ENCODE measurements around the gene ZNF746. TPM values are rescaled to one million over a fixed set of nuclear protein-coding genes. Genes with fewer than 3 reads are reported as not detected.

Gene ZNF746
- total and polyA plus RNA-seq, 9 of the 15 experiments (the other 6 are each of a cell fraction or from before 2014, with no cell fraction given), result 1.7 to 31.6 (median 13.3) TPM

- BruUV-seq (replicated peaks), result no TSS peak
- Histone ChIP-seq H3K9me1 (ENCODE audit: control insufficient read depth, insufficient read depth, low read length) (no peaks in the 10 kb centered on the region), H3K79me2 (ENCODE audit: control insufficient read depth, insufficient read depth, low read length) (peaks cover 28% of the 10 kb centered on the region), H3K9me3 (replicated peaks; ENCODE audit: control insufficient read depth, insufficient read depth, low read depth, low read length) (peaks cover 3% of the 10 kb centered on the region; the same call in 1 of the 2 replicates), H3K36me3 (ENCODE audit: control insufficient read depth, insufficient read depth, low read length) (peaks cover 8% of the 10 kb centered on the region; the same call in 2 of the 3 replicates), H3K4me1 (replicated peaks in 1 of 2; ENCODE audit: control insufficient read depth in 2 of 2, insufficient read depth in 2 of 2, low read length in 2 of 2) (peaks cover 17 to 20% of the 10 kb centered on the region in 2 experiments), H3K27me3 (ENCODE audit: control insufficient read depth in 2 of 2, insufficient read depth in 2 of 2, low read length in 2 of 2) (peaks cover 4 to 7% of the 10 kb centered on the region in 2 experiments; a peak in 3 of 5 replicates), H2AFZ (ENCODE audit: low read depth, low read length) (no peak overlapping the region), H3K9ac (ENCODE audit: insufficient read depth in 1 of 2, low read depth in 2 of 2, low read length in 2 of 2) (no peak overlapping the region), H4K20me1 (replicated peaks; ENCODE audit: control insufficient read depth, insufficient read depth, low read length) (no peaks in the 10 kb centered on the region), H3K27ac (ENCODE audit: extremely low read depth, low read depth, low read length) (no peak overlapping the region), H3K4me3 (no peak overlapping the region), H3K4me2 (ENCODE audit: insufficient read depth, low read length) (no peak overlapping the region)
- 41% methylated on average over 9 of the region's 9 CpGs for WGBS (ENCODE audit: insufficient coverage, low coverage, missing lambda C conversion rate)
- intact Hi-C loops (cut with micrococcal nuclease), result no loop called here
- POLR2A ChIA-PET, result interaction anchor here (0.6 kb wide), 2 partner anchors 11 to 13 kb away, joined by 3 read pairs; no protein-coding TSS in a partner anchor
- TF ChIP-seq ZKSCAN3 (CRISPR knock-in tag; IDR thresholded peaks at IDR 0.05) (no peak), ZNF146 (CRISPR knock-in tag; IDR thresholded peaks at IDR 0.05; ENCODE audit: unreplicated experiment) (peak; percentile 43)
- no peak for FAIRE-seq
- in situ Hi-C loops (cut with MboI), result no loop called here
- CTCF ChIA-PET (ENCODE audit: low intra/inter-chr PET ratio), result interaction anchor here (0.5 kb wide), 1 partner anchor 140 kb away, joined by 3 read pairs; no protein-coding TSS in a partner anchor
- ATAC-seq, result no peak
- peak in 1 of 4 experiments; percentile 23 for DNase-seq (ENCODE audit: extremely low read depth in 1 of 4, low spot score in 3 of 4)
Measured at GRCh38 chr7:149462101-149462520, 35.5 kb downstream of the ZNF746 start.

GRCh38 chr7:149460493-149461277 is 36.9 kb downstream of the ZNF746 start, which contains the start of gene ZNF777:
Gene ZNF777 (minus strand): TSS chr7:149461062. CDS start chr7:149456022, 5,040 bp downstream.
- Histone ChIP-seq H3K9ac (ENCODE audit: insufficient read depth in 1 of 2, low read depth in 2 of 2, low read length in 2 of 2) (peak within 1 kb of the TSS; percentile 81 to 95), H3K9me1 (ENCODE audit: control insufficient read depth, insufficient read depth, low read length) (no peaks in the 10 kb centered on the region), H3K9me3 (replicated peaks; ENCODE audit: control insufficient read depth, insufficient read depth, low read depth, low read length) (peaks cover 3% of the 10 kb centered on the region; the same call in 1 of the 2 replicates), H3K4me1 (replicated peaks in 1 of 2; ENCODE audit: control insufficient read depth in 2 of 2, insufficient read depth in 2 of 2, low read length in 2 of 2) (peaks cover 17 to 20% of the 10 kb centered on the region in 2 experiments), H3K4me3 (peak within 1 kb of the TSS; percentile 64), H3K27me3 (ENCODE audit: control insufficient read depth in 2 of 2, insufficient read depth in 2 of 2, low read length in 2 of 2) (peaks cover 4 to 7% of the 10 kb centered on the region in 2 experiments; a peak in 3 of 5 replicates), H3K36me3 (ENCODE audit: control insufficient read depth, insufficient read depth, low read length) (peaks cover 22% of the 10 kb centered on the region; the same call in 2 of the 3 replicates), H4K20me1 (replicated peaks; ENCODE audit: control insufficient read depth, insufficient read depth, low read length) (no peaks in the 10 kb centered on the region), H3K4me2 (ENCODE audit: insufficient read depth, low read length) (peak within 1 kb of the TSS; percentile 76), H3K27ac (ENCODE audit: extremely low read depth, low read depth, low read length) (peak within 1 kb of the TSS; percentile 66), H3K79me2 (ENCODE audit: control insufficient read depth, insufficient read depth, low read length) (peaks cover 28% of the 10 kb centered on the region), H2AFZ (ENCODE audit: low read depth, low read length) (peak within 1 kb of the TSS; percentile 97)
- BruUV-seq (replicated peaks), result no TSS peak
- ChIA-PET POLR2A (interaction anchor here (0.6 to 3.6 kb wide), 9 partner anchors 14 to 151 kb away, joined by 3 to 28 read pairs (median 3); no protein-coding TSS in a partner anchor), CTCF (ENCODE audit: low intra/inter-chr PET ratio) (interaction anchor here (0.5 kb wide), 1 partner anchor 9 kb away, joined by 3 read pairs; no protein-coding TSS in a partner anchor)
- DNase-seq (ENCODE audit: extremely low read depth in 1 of 4, low spot score in 3 of 4) (peak in 3 of 4 experiments; percentile 88 to 93 (median 92)), ATAC-seq (peak; percentile 98), FAIRE-seq (peak; percentile 85)
- intact Hi-C loops (cut with micrococcal nuclease), result loop anchor here (1.0 to 2.0 kb wide), 2 partner anchors 36 to 38 kb away; no protein-coding TSS in a partner anchor
- in situ Hi-C loops (cut with MboI), result no loop called here
- 7% methylated on average over 64 of the region's 64 CpGs for WGBS (ENCODE audit: insufficient coverage, low coverage, missing lambda C conversion rate)
- TF ChIP-seq SRF (CRISPR knock-in tag; IDR thresholded peaks at IDR 0.05) (peak; percentile 31 to 62; a peak in 1 of 4 replicates), ZNF644 (tag; IDR thresholded peaks at IDR 0.05; ENCODE audit: low read depth) (no peak), LARP7 (IDR thresholded peaks at IDR 0.05) (no peak), GATA2 (CRISPR knock-in tag; IDR thresholded peaks at IDR 0.05) (no peak), ZBTB17 (CRISPR knock-in tag; IDR thresholded peaks at IDR 0.05) (peak; percentile 84; the same call in 1 of the 2 replicates), HIVEP1 (CRISPR knock-in tag; IDR thresholded peaks at IDR 0.05) (no peak), JUN (IDR thresholded peaks at IDR 0.05; ENCODE audit: borderline replicate concordance, low read depth, low read length) (peak; percentile 48; the same call in 1 of the 2 replicates), JUN (CRISPR knock-in tag; IDR thresholded peaks at IDR 0.05; ENCODE audit: borderline replicate concordance) (no peak), MTA2 (IDR thresholded peaks at IDR 0.05; ENCODE audit: low read depth) (no peak), BRF2 (IDR thresholded peaks at IDR 0.05; ENCODE audit: borderline replicate concordance, insufficient read depth, insufficient read length) (no peak), HNRNPL (IDR thresholded peaks at IDR 0.05; ENCODE audit: low read depth, low read length) (no peak), XRCC3 (IDR thresholded peaks at IDR 0.05) (no peak), CAMTA2 (CRISPR knock-in tag; conservative IDR thresholded peaks at IDR 0.05) (no peak)

Measured in K562 (cell line).